Hepatocyte (in vitro differentiated cells): ENCODE data around the gene CTDSP2. TPM values are rescaled to one million over a fixed set of nuclear protein-coding genes. Genes with fewer than 3 reads are reported as not detected.

Source experiments
- DNase-seq: peaks from one replicate; pipeline ENCODE4 v3.0.0-alpha.2; 2016; ENCODE audit warnings: low spot score
- H2AFZ ChIP-seq: fragments of 200-600 bp; sonication (generic); 2 replicates; pipeline ENCODE4 v1.6.0; 2016; ENCODE audit warnings: antibody characterized with exemption, mild to moderate bottlenecking
- H3K27ac ChIP-seq: fragments of 200-600 bp; sonication (generic); 2 replicates; pipeline ENCODE4 v1.5.1; 2016; ENCODE audit warnings: mild to moderate bottlenecking
- H3K27me3 ChIP-seq: fragments of 200-600 bp; sonication (generic); 2 replicates; pipeline ENCODE4 v1.6.1; 2016
- H3K36me3 ChIP-seq: fragments of 200-600 bp; sonication (generic); replicated peaks from 2 replicates; pipeline ENCODE4 v1.5.1; 2016; ENCODE audit warnings: low read depth; ENCODE audit not compliant: insufficient read depth
- H3K4me1 ChIP-seq: fragments of 200-600 bp; sonication (generic); 2 replicates; pipeline ENCODE4 v1.5.1; 2016; ENCODE audit warnings: mild to moderate bottlenecking, moderate library complexity; ENCODE audit not compliant: insufficient read depth
- H3K4me2 ChIP-seq: fragments of 200-600 bp; sonication (generic); 2 replicates; pipeline ENCODE4 v1.6.0; 2016
- H3K4me3 ChIP-seq: fragments of 200-600 bp; sonication (generic); 2 replicates; pipeline ENCODE4 v1.5.1; 2016; ENCODE audit warnings: mild to moderate bottlenecking
- H3K79me2 ChIP-seq: fragments of 200-600 bp; sonication (generic); 2 replicates; pipeline ENCODE4 v1.6.0; 2017; ENCODE audit warnings: mild to moderate bottlenecking
- H3K9me2 ChIP-seq: fragments of 200-600 bp; sonication (generic); replicated peaks from 2 replicates; pipeline ENCODE4 v1.6.0; 2017; ENCODE audit warnings: mild to moderate bottlenecking; ENCODE audit not compliant: insufficient read depth
- H3K9me3 ChIP-seq: fragments of 200-600 bp; sonication (generic); 2 replicates; pipeline ENCODE4 v1.5.1; 2016; ENCODE audit warnings: low read depth, mild to moderate bottlenecking
- H4K20me1 ChIP-seq: fragments of 200-600 bp; sonication (generic); 2 replicates; pipeline ENCODE4 v1.6.0; 2016; ENCODE audit warnings: mild to moderate bottlenecking; ENCODE audit not compliant: insufficient read depth, poor library complexity, severe bottlenecking
- CTCF ChIP-seq: fragments of 200-600 bp; sonication (generic); IDR thresholded peaks from 2 replicates; pipeline ENCODE4 v1.5.1; 2016; ENCODE audit warnings: antibody characterized with exemption, mild to moderate bottlenecking; ENCODE audit not compliant: poor library complexity
- EZH2 ChIP-seq: fragments of 200-600 bp; sonication (generic); IDR thresholded peaks from 2 replicates; pipeline ENCODE4 v1.6.1; 2016; ENCODE audit warnings: antibody characterized with exemption, mild to moderate bottlenecking, borderline replicate concordance
- EZH2phosphoT487 ChIP-seq: fragments of 200-600 bp; sonication (generic); IDR thresholded peaks from one replicate; pipeline ENCODE4 v1.6.1; 2018; ENCODE audit warnings: antibody characterized with exemption, mild to moderate bottlenecking, low read depth, moderate library complexity; ENCODE audit not compliant: unreplicated experiment, severe bottlenecking
- WGBS: methylation state at CpG from one replicate; pipeline ENCODE4 v1.1.6; 2016; ENCODE audit warnings: low lambda C conversion rate; ENCODE audit errors: missing lambda C conversion rate; 5-methylcytosine and 5-hydroxymethylcytosine counted together
- polyA plus RNA-seq: library from polyadenylated mRNA; unstranded; fragments of >200 nt; fragmentation: Nextera tagmentation; extraction: Ambion mirVana; gene quantifications from 2 replicates; pipeline ENCODE4 v1.2.1, GENCODE V29; 2016
- total RNA-seq: library from RNA; depleted of rRNA; stranded (reverse); fragments of >200 nt; gene quantifications from 2 replicates; pipeline ENCODE4 v1.2.3, GENCODE V29; 2014

CTDSP2 gene
- total and polyA plus RNA-seq, 2 experiments from 2014 or later = 75.9 to 96.8 TPM

DNA sequence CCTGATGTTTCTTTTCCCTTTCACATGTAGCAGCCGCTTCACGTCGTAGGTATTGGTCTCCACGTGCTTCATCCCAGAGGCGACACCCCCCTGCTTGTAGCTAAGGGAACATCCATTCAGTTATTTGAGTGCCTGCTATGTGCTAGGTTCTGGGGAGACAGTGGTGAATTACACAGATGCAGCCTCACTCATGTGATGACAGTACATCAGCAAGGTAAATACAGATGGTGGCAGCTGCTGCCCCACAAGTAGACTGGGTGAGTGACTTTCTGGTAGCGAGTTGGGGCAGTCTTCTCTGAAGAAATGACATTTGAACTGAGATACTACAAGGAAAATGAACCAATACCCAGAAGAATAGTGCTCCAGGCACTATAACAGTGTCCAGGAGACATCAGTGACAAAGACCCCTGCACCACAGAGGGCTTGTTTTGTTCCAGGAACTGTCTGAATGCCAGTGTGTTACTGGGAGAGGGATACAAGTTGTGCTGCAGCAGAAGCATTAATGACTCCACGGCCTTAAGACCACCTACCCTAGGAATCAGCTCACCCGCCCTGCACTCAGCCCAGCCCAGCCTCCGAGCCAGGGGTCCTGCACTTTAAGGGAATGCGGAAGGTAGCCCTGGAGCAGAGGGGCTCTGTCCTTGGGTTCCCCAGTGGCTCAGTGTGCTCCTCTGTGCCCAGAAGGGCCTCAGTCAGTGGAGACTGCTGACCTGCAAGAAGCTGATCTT, 35.3 kb downstream of the CTDSP2 start:
- no peak for TF ChIP-seq EZH2
- TF ChIP-seq EZH2phosphoT487 = no peak
- TF ChIP-seq CTCF = no peak
- no peak overlapping the region for H3K4me3 ChIP-seq
- 93% methylated on average over 10 of the region's 10 CpGs for WGBS
- H3K9me2 ChIP-seq = no peaks in the 10 kb centered on the region
- H3K9me3 ChIP-seq = no peaks in the 10 kb centered on the region
- no peak for DNase-seq
- no peak overlapping the region for H3K27ac ChIP-seq
- no peaks in the 10 kb centered on the region for H3K4me1 ChIP-seq
- H3K4me2 ChIP-seq = no peak overlapping the region
- no peaks in the 10 kb centered on the region for H3K36me3 ChIP-seq
- no peaks in the 10 kb centered on the region for H3K27me3 ChIP-seq
- no peak overlapping the region for H2AFZ ChIP-seq
- no peaks in the 10 kb centered on the region for H3K79me2 ChIP-seq
- H4K20me1 ChIP-seq = no peaks in the 10 kb centered on the region

DNA sequence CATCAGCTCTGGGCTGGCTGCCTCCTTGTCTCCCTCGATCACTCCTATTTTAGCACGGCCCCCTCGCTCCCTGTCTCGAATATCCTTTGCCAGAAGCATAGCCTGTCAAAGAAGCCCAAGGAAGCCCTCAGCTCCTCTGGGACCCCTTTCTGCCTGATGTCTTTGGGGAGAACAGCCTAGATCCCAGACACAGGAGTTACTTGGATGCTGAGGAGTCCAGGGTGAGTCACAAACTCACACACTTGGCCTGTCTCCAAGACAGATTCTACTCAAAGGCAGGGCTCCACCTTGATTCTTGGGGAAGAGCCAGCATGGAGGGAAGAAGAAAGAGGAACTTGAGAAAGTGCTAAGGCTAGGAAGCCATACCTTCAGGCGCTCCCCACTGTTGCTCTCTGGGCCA, 36.1 kb downstream of the CTDSP2 start:
- Histone ChIP-seq H3K79me2 (no peaks in the 10 kb centered on the region), H2AFZ (no peak overlapping the region), H3K27ac (no peak overlapping the region), H3K9me2 (no peaks in the 10 kb centered on the region), H3K4me1 (no peaks in the 10 kb centered on the region), H3K9me3 (no peaks in the 10 kb centered on the region), H4K20me1 (no peaks in the 10 kb centered on the region), H3K4me2 (no peak overlapping the region), H3K36me3 (no peaks in the 10 kb centered on the region), H3K4me3 (no peak overlapping the region), H3K27me3 (no peaks in the 10 kb centered on the region)
- DNase-seq = no peak
- WGBS = 96% methylated on average over 5 of the region's 5 CpGs
- no peak for TF ChIP-seq CTCF
- no peak for TF ChIP-seq EZH2phosphoT487
- no peak for TF ChIP-seq EZH2

DNA sequence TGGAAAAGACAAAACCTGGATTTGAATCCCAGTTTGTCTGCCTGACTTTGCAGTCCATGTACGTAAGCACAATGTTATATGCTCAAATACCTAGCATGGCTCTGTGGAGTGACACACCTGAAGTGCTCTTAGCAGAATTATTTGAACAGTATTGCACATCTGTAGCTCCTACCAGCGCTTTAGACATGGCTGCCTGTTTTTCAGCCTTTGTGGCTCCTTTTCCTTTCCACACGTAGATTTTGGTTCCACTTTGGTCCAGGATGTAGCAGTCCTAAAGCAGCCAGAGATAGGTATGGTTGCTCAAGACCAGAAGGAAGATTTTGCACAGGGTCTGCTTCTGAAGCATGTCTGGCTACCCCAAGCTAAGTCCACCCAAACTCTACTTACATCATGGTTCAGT, 37.1 kb downstream of the CTDSP2 start:
- no peaks in the 10 kb centered on the region for H3K79me2 ChIP-seq
- 90% methylated on average over 3 of the region's 3 CpGs for WGBS
- no peaks in the 10 kb centered on the region for H3K9me3 ChIP-seq
- H2AFZ ChIP-seq = no peak overlapping the region
- H3K9me2 ChIP-seq = no peaks in the 10 kb centered on the region
- H4K20me1 ChIP-seq = no peaks in the 10 kb centered on the region
- H3K27ac ChIP-seq = no peak overlapping the region
- H3K36me3 ChIP-seq = no peaks in the 10 kb centered on the region
- no peaks in the 10 kb centered on the region for H3K4me1 ChIP-seq
- no peaks in the 10 kb centered on the region for H3K27me3 ChIP-seq
- no peak for DNase-seq
- H3K4me3 ChIP-seq = no peak overlapping the region
- TF ChIP-seq EZH2 = no peak
- TF ChIP-seq EZH2phosphoT487 = no peak
- TF ChIP-seq CTCF = no peak
- H3K4me2 ChIP-seq = no peak overlapping the region
